Activated CD8-positive, alpha-beta memory T cell treated with anti-CD3 and anti-CD28 coated beads, Interleukin-2, amount 10 ng/mL, durations not matched to agents 7 days and 5 days (primary cell): ENCODE data around the gene PPP4R3A. TPM values are rescaled to one million over a fixed set of nuclear protein-coding genes. Genes with fewer than 3 reads are reported as not detected.
A peak's percentile ranks its signal among the peaks of the same experiment; 100 is the strongest.
"Not testable (repeated sequence)": the region's sequence is repeated elsewhere in the genome, so short reads cannot be mapped to it uniquely, and the experiment has no call there.

ENCODE experiments used
- ATAC-seq: fragments of 150-1000 bp; cut with Tn5 transposase; one replicate; pipeline ENCODE4 v1.10.0; 2021; ENCODE audit warnings: moderate library complexity
- CTCF ChIA-PET: fragments of 350-600 bp; sonication (Branson Sonifier 250); formaldehyde crosslinking; loops from one replicate; lab custom pipeline; 2021; ENCODE audit warnings: antibody characterized with exemption; lab: Charles Lee
- DNase-seq: peaks from one replicate; pipeline ENCODE4 v3.0.0-alpha.2; 2020
- H3K27ac Mint-ChIP-seq: one replicate; pipeline ENCODE4 v1.8.0; 2021; ENCODE audit warnings: mild to moderate bottlenecking, mixed read lengths
- H3K27me3 Mint-ChIP-seq: one replicate; pipeline ENCODE4 v1.8.0; 2021; ENCODE audit warnings: mixed read lengths
- H3K36me3 Mint-ChIP-seq: one replicate; pipeline ENCODE4 v1.8.0; 2021; ENCODE audit warnings: mild to moderate bottlenecking, mixed read lengths
- H3K4me1 Mint-ChIP-seq: one replicate; pipeline ENCODE4 v1.8.0; 2021; ENCODE audit warnings: mixed read lengths
- H3K4me3 Mint-ChIP-seq: one replicate; pipeline ENCODE4 v1.8.0; 2021; ENCODE audit warnings: mild to moderate bottlenecking, moderate library complexity, mixed read lengths
- H3K9me3 Mint-ChIP-seq: one replicate; pipeline ENCODE4 v1.8.0; 2022; ENCODE audit warnings: low read depth, mixed read lengths
- total RNA-seq, 2 experiments: library from RNA; stranded (reverse); gene quantifications; one replicate each; pipeline ENCODE4 v1.2.3, GENCODE V29; 2021

PPP4R3A gene
- total RNA-seq, 2 experiments from 2014 or later, result 138 to 148 TPM

DNA sequence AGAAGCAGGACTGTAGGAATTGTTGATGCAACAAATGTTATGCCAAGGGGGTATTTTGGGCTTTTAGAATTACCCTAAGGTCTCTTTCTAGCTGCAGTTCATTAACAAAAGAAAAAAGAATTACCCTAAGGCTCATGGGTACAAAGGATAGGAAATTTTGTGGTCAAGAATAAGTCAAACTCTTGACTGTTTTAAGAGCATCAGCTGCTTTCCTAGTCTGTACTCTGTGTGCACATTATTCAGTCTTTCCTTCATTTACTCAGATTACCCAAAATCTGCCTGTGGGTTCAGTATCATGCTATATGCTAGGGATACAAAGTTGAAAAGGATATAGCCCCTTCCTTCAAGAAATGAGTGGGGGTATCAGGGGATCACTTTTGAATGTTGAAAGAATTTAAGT, 56.0 kb downstream of the PPP4R3A start:
- peaks cover 36% of the 10 kb centered on the region for H3K36me3 Mint-ChIP-seq
- no peaks in the 10 kb centered on the region for H3K9me3 Mint-ChIP-seq
- peaks cover 2% of the 10 kb centered on the region for H3K27me3 Mint-ChIP-seq
- CTCF ChIA-PET, result interaction anchor here (0.7 kb wide), 1 partner anchor 9 kb away, joined by 3 read pairs; no protein-coding TSS in a partner anchor
- H3K4me3 Mint-ChIP-seq, result no peak overlapping the region
- ATAC-seq, result no peak
- DNase-seq, result no peak
- no peak overlapping the region for H3K27ac Mint-ChIP-seq
- peaks cover 6% of the 10 kb centered on the region for H3K4me1 Mint-ChIP-seq

DNA sequence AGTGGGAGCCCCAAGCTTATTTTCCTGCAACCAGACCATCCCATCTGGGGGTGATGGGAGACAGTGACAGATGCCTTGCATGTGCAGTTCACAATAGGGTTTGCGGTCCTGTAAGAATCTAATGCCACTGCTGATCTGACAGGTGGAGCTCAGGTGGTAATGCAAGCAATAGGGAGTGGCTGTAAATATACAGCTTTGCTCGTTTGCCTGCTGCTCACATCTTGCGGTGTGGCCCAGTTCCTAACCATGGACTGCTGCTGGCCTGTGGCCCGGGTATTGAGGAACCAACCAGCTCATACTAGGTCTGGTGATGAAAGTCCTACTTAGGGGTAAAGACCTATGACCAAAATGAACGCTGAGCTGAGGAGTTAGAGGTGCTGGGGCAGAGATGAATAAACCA, 56.4 kb downstream of the PPP4R3A start:
- Mint-ChIP-seq H3K27me3 (peaks cover 2% of the 10 kb centered on the region), H3K27ac (no peak overlapping the region), H3K4me3 (no peak overlapping the region), H3K9me3 (no peaks in the 10 kb centered on the region), H3K36me3 (peaks cover 35% of the 10 kb centered on the region), H3K4me1 (peaks cover 6% of the 10 kb centered on the region)
- CTCF ChIA-PET, result interaction anchor here (0.6 to 0.7 kb wide), 2 partner anchors 9 to 54 kb away, joined by 3 read pairs; no protein-coding TSS in a partner anchor
- DNase-seq (no peak), ATAC-seq (no peak)

DNA sequence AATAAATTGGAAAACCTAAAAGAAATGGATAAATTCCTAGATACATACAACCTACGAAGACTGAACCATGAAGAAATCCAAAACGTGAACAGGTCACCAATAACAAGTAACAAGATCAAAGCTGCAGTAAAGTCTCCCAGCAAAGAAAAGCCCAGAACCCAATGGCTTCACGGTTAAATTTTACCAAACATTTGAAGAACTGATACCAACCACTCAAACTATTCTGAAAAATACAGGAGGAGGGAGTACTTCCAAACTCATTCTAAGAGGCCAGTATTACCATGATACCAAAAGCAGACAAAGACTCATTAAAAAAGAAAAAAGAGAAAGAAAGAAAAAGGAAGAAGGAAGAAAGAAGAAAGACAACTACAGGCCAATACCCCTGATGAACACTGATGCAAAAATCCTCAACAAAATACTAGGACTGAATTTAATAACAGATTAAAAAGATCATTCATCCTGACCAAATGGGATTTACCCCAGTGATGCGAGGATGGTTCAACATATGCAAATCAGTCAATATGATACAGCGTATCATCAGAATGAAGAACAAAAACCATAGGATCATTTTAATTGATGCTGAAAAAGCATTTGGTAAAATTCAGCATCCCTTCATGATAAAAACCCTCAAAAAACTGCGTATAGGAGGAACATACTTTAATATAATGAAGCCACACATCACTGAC, 65.6 kb downstream of the PPP4R3A start:
- Mint-ChIP-seq H3K4me3 (no peak overlapping the region), H3K36me3 (peaks cover 8% of the 10 kb centered on the region), H3K27me3 (peaks cover 35% of the 10 kb centered on the region), H3K27ac (no peak overlapping the region), H3K4me1 (no peaks in the 10 kb centered on the region), H3K9me3 (no peaks in the 10 kb centered on the region)
- no peak for ATAC-seq
- DNase-seq, result no peak
- CTCF ChIA-PET, result no interaction called here

DNA sequence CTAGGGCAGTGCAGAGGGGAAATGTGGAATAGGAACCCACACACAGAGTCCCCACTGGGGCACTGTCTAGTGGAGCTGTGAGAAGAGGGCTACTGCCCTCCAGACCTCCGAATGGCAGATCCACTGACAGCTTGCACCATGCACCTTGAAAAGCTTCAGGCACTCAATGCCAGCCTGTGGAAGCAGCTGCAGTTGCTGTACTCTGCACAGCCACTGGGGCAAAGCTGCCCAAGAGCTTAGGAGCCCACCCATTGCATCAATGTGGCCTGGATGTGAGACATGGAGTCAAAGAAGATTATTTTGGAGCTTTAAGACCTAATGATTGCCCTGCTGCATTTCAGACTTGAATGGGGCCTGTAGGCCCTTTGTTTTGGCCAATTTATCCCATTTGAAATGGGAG, 70.8 kb downstream of the PPP4R3A start:
- ATAC-seq, result no peak

DNA sequence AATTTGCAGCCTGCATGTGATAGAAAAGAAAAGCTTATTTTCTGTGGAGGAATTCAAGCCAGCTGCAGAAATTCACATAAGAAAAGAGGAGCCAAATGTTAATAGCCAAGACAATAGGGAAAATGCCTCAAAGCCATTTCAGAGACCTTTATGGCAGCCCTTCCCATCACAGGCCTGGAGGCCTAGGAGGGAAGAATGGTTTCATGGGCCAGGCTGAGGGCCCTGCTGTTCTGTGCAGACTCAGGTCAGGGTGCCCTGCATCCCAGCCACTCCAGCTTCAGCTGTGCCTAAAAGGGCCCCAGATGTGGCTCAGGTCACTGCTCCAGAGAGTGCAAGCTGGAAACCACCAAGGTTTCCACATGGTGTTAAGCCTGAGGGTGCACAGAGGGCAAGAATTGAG, 71.3 kb downstream of the PPP4R3A start:
- CTCF ChIA-PET, result interaction anchor here (1.6 kb wide), 1 partner anchor 11 kb away, joined by 5 read pairs; no protein-coding TSS in a partner anchor
- no peak overlapping the region for H3K27ac Mint-ChIP-seq
- peaks cover 6% of the 10 kb centered on the region for H3K9me3 Mint-ChIP-seq
- no peak overlapping the region for H3K4me3 Mint-ChIP-seq
- H3K27me3 Mint-ChIP-seq, result peaks cover 9% of the 10 kb centered on the region
- ATAC-seq (no peak), DNase-seq (no peak)
- H3K4me1 Mint-ChIP-seq, result no peaks in the 10 kb centered on the region
- peaks cover 18% of the 10 kb centered on the region for H3K36me3 Mint-ChIP-seq

More for the DNA sequence above, 70.8 kb downstream of the PPP4R3A start:
- Mint-ChIP-seq H3K36me3 (peaks cover 18% of the 10 kb centered on the region), H3K4me1 (no peaks in the 10 kb centered on the region), H3K27ac (no peak overlapping the region), H3K4me3 (no peak overlapping the region), H3K9me3 (peaks cover 6% of the 10 kb centered on the region), H3K27me3 (peaks cover 14% of the 10 kb centered on the region)
- CTCF ChIA-PET, result interaction anchor here (1.6 kb wide), 1 partner anchor 12 kb away, joined by 5 read pairs; no protein-coding TSS in a partner anchor
- DNase-seq, result no peak

DNA sequence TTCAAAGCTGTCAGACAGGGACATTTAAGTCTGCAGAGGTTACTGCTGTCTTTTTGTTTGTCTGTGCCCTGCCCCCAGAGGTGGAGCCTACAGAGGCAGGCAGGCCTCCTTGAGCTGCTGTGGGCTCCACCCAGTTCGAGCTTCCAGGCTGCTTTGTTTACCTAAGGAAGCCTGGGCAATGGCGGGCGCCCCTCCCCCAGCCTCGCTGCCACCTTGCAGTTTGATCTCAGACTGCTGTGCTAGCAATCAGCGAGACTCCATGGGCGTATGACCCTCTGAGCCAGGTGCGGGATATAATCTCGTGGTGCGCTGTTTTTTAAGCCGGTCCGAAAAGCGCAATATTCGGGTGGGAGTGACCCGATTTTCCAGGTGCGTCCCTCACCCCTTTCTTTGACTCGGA, 73.8 kb downstream of the PPP4R3A start:
- H3K27ac Mint-ChIP-seq, H3K4me1 Mint-ChIP-seq, H3K4me3 Mint-ChIP-seq, ATAC-seq, H3K9me3 Mint-ChIP-seq, CTCF ChIA-PET, H3K27me3 Mint-ChIP-seq, DNase-seq: not testable (repeated sequence)
- H3K36me3 Mint-ChIP-seq, result peaks cover 16% of the 10 kb centered on the region

DNA sequence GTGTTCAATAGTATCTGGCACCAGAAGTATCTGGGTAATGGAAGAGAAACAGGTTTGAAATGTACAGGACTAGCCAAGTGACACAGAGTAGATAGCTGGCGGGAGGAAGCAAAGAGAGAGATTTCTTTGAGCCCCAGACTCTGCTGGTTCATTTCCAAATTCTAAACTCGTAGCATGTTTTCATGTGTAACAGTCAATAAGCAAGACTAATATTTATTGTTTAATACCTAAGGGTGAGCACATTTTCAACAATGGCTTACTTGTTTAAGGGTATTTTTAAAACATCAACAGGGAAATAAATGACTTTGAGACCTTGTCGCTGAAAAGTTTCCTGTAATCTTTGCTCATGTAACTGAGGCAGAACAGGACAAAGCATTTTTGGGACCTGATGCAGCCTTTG, 80.7 kb downstream of the PPP4R3A start:
- Mint-ChIP-seq H3K4me3 (no peak overlapping the region), H3K27me3 (no peaks in the 10 kb centered on the region), H3K27ac (no peak overlapping the region), H3K4me1 (peaks cover 8% of the 10 kb centered on the region), H3K36me3 (no peaks in the 10 kb centered on the region), H3K9me3 (no peaks in the 10 kb centered on the region)
- DNase-seq (no peak), ATAC-seq (no peak)
- CTCF ChIA-PET, result interaction anchor here (1.2 kb wide), 1 partner anchor 51 kb away, joined by 4 read pairs; no protein-coding TSS in a partner anchor

DNA sequence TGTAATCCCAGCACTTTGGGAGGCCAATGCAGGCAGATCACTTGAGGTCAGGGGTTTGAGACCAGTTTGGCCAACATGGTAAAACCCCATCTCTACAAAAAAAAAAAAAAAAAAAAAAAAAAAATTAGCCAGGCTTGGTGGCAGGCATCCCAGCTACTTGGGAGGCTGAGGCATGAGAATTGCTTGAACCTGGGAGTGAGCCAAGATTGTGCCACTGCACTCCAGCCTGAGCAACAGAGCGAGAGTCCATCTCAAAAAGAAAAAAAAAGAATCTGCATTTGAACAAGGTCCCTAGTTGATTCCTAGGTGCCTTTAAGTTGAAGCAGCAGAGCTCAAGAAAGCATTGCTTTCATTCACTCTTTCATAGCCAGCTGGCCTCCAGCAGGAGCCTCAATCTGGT, 81.2 kb downstream of the PPP4R3A start:
- not testable (repeated sequence) for H3K4me3 Mint-ChIP-seq, H3K9me3 Mint-ChIP-seq, H3K4me1 Mint-ChIP-seq, ATAC-seq, H3K27me3 Mint-ChIP-seq, DNase-seq, H3K36me3 Mint-ChIP-seq, H3K27ac Mint-ChIP-seq
- CTCF ChIA-PET, result interaction anchor here (1.2 to 2.6 kb wide), 3 partner anchors 10 to 51 kb away, joined by 3 to 11 read pairs (median 4); no protein-coding TSS in a partner anchor

DNA sequence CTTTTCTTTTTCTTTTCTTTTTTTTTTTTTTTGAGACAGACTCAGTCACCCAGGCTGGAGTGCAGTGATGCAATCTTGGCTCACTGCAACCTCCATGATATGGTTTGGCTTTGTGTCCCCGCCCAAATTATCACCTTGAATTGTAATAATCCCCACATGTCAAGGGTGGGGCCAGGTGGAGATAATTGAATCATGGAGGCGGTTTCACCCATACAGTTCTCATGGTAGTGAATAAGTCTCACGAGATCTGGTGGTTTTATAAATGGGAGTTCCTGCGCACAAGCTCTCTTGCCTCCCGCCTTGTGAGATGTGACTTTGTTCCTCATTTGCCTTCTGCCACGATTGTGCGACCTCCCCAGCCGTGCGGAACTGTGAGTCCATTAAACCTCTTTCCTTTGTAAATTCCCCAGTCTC, 84.6 kb downstream of the PPP4R3A start:
- ATAC-seq, DNase-seq, H3K4me1 Mint-ChIP-seq, H3K4me3 Mint-ChIP-seq, H3K27me3 Mint-ChIP-seq, H3K36me3 Mint-ChIP-seq, H3K9me3 Mint-ChIP-seq, H3K27ac Mint-ChIP-seq: not testable (repeated sequence)
- CTCF ChIA-PET, result interaction anchor here (1.1 to 4.8 kb wide), 2 partner anchors 70 to 101 kb away, joined by 3 to 28 read pairs; no protein-coding TSS in a partner anchor

DNA sequence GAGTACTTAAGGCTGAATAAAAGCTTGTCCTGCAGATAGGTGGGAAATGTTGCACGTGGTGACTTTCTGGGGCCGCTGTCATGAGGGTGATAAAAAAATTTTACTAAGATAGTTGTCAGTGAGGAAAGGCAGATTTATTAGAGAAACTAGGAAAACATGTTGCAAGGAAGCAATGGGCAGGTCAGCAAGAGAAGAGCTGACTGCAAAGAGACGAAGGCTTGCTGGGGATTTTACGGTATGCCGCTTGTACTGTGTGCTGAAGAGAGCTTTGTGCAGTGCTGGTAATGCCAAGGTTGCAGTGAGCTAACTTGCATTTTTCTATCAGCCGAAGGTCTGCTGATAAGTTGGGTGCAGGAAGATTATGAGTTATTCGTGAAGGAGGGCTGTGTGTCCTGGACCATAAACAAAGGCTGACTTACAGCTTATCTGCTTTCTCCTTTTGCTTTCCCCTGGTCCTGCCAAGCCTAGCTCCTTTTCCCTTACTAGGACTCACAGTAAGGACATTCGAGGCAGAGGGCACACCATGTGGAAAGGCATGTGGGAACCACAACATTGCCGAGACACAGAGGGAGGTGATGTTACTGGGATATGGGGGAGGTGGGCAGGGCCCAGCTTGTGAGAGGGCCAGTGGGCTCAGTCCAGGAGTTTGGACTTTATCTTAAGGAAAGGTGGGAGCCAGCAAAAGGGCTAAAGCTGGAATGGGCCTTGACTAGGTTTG, 85.1 kb downstream of the PPP4R3A start:
- DNase-seq (peak; percentile 34), ATAC-seq (no peak)
- CTCF ChIA-PET, result interaction anchor here (0.8 to 4.8 kb wide), 4 partner anchors 70 to 248 kb away, joined by 3 to 28 read pairs (median 3); no protein-coding TSS in a partner anchor
- Mint-ChIP-seq H3K4me3 (no peak overlapping the region), H3K27me3 (no peaks in the 10 kb centered on the region), H3K9me3 (no peaks in the 10 kb centered on the region), H3K27ac (no peak overlapping the region), H3K36me3 (no peaks in the 10 kb centered on the region), H3K4me1 (peaks cover 8% of the 10 kb centered on the region)

DNA sequence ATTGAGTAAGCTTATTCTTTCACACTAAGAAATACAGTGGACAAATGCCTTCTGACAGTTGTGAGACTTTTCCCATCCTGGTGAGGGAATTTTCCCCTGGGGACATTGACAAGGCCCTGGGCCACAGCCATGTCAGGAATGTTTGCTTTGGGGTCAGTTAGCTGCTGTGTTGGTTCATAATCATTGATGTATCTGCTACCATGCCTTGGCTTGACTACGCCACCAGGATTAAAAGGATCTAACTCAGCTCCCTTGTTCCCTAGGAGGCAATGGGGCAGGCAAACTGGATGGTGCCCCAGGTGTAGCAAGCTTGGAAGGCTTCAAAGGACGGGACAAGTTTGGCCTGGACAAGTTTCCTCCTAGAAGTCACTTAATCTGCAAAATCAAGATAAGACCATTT, 89.4 kb downstream of the PPP4R3A start:
- ATAC-seq (no peak), DNase-seq (no peak)
- Mint-ChIP-seq H3K27ac (no peak overlapping the region), H3K36me3 (peaks cover 14% of the 10 kb centered on the region), H3K9me3 (no peaks in the 10 kb centered on the region), H3K27me3 (peaks cover 5% of the 10 kb centered on the region), H3K4me1 (peaks cover 13% of the 10 kb centered on the region), H3K4me3 (no peak overlapping the region)
- CTCF ChIA-PET, result interaction anchor here (1.0 to 8.4 kb wide), 7 partner anchors 19 to 110 kb away, joined by 3 to 117 read pairs (median 6); no protein-coding TSS in a partner anchor

DNA sequence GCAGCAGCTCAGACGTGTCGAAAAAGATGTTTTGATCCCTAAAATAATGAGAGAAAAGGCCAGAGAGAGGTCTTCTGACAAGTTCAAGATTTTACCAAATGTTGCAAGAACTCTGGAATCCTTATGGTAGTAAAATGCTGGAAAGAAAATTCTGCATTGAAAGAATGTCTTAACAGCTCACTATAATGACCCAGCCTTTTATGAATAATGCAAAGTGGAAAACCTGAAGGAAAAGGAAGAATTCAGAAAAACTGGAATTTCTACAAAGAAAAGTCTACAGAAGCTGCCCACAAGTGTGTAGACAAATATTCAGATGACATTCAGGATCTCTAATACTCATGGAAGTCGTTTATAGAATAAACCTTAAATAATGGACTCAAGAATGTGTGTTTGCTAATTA, 90.7 kb downstream of the PPP4R3A start:
- no peak for DNase-seq
- CTCF ChIA-PET, result interaction anchor here (0.7 to 10.0 kb wide), 13 partner anchors 8 to 247 kb away, joined by 3 to 175 read pairs (median 8); partner anchors contain the start of gene GPR68
- peaks cover 24% of the 10 kb centered on the region for H3K36me3 Mint-ChIP-seq
- ATAC-seq, result no peak
- no peak overlapping the region for H3K27ac Mint-ChIP-seq
- peaks cover 19% of the 10 kb centered on the region for H3K4me1 Mint-ChIP-seq
- peak overlapping the region; percentile 68 for H3K4me3 Mint-ChIP-seq
- peaks cover 5% of the 10 kb centered on the region for H3K27me3 Mint-ChIP-seq
- H3K9me3 Mint-ChIP-seq, result no peaks in the 10 kb centered on the region

DNA sequence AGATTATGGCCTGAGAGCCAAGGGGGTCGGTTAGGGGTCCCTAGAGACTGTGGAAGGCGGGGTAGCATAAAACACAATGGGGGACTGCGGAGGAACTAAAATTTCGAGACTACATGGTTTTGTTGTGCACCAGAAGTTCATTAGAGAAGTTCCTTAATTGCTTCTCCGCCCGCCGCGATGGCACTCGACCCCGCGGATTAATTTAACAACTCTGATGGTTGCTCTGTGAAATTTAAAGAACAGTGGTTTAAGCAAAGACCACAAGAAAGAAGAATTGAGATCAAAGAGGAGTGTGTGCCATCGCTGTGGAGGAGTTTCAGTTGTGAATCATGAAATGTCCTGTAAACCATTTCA, 91.1 kb downstream of the PPP4R3A start:
- Mint-ChIP-seq H3K4me1 (peaks cover 23% of the 10 kb centered on the region), H3K27ac (peak overlapping the region; percentile 75), H3K27me3 (peaks cover 5% of the 10 kb centered on the region), H3K9me3 (no peaks in the 10 kb centered on the region), H3K4me3 (peak overlapping the region; percentile 68), H3K36me3 (peaks cover 28% of the 10 kb centered on the region)
- ATAC-seq (no peak), DNase-seq (no peak)
- CTCF ChIA-PET, result interaction anchor here (0.7 to 10.0 kb wide), 18 partner anchors 9 to 246 kb away, joined by 3 to 175 read pairs (median 6); partner anchors contain the start of gene GPR68
